Heart left ventricle (tissue), 16 donors: Measurements from ENCODE around the gene TMEM203. TPM values are rescaled to one million over a fixed set of nuclear protein-coding genes. Genes with fewer than 3 reads are reported as not detected.

Source experiments
- ATAC-seq, 4 donors: fragments of 200-7000 bp; cut with Tn5 transposase; one replicate each; pipeline ENCODE4 v1.9.1; 2020 to 2022; ENCODE audit warnings: moderate library complexity in 4 of 4, mild to moderate bottlenecking in 3 of 4, moderate number of reproducible peaks in 1 of 4
- DNase-seq, 5 donors: peaks; one replicate each; pipeline ENCODE4 v3.0.0-alpha.2; 2020
- H3K27ac ChIP-seq, 12 donors: fragments of 200-600 bp; sonication (generic) in 4 of 12; one replicate each; pipeline versions ENCODE4 v1.5.0 to v1.8.0; 2016 to 2022; ENCODE audit warnings: mild to moderate bottlenecking in 2 of 12
- H3K27me3 ChIP-seq, 9 donors: fragments of 200-600 bp; sonication (generic) in 2 of 9; one replicate each; pipeline versions ENCODE4 v1.5.1 to v1.8.0; 2016 to 2022; ENCODE audit warnings: mild to moderate bottlenecking in 3 of 9
- H3K36me3 ChIP-seq, 9 donors: fragments of 200-600 bp; sonication (generic) in 2 of 9; one replicate each; pipeline versions ENCODE4 v1.5.0 to v1.8.0; 2018 to 2022; ENCODE audit warnings: mild to moderate bottlenecking in 2 of 9
- H3K4me1 ChIP-seq, 12 donors: fragments of 200-600 bp; sonication (generic) in 4 of 12; one replicate each; pipeline versions ENCODE4 v1.5.0 to v1.8.0; 2016 to 2022; ENCODE audit warnings: mild to moderate bottlenecking in 3 of 12
- H3K4me3 ChIP-seq, 12 donors: fragments of 200-600 bp; sonication (generic) in 4 of 12; one replicate each; pipeline versions ENCODE4 v1.5.0 to v1.8.0; 2017 to 2022; ENCODE audit warnings: mild to moderate bottlenecking in 9 of 12, moderate library complexity in 4 of 12
- H3K9me3 ChIP-seq, 12 donors: fragments of 200-600 bp; sonication (generic) in 4 of 12; one replicate each; pipeline versions ENCODE4 v1.5.0 to v1.8.0; 2016 to 2022; ENCODE audit warnings: mild to moderate bottlenecking in 1 of 12
- CTCF ChIP-seq, 12 donors: fragments of 200-600 bp; sonication (generic) in 4 of 12; IDR thresholded peaks; one replicate each; pipeline versions ENCODE4 v1.5.0 to v1.8.0; 2018 to 2022; ENCODE audit warnings: antibody characterized with exemption in 12 of 12, mild to moderate bottlenecking in 5 of 12
- POLR2A ChIP-seq, 2 donors: fragments of 450-650 bp; IDR thresholded peaks; one replicate each; pipeline ENCODE4 v1.6.1; 2017; ENCODE audit warnings: antibody characterized with exemption in 2 of 2, mild to moderate bottlenecking in 2 of 2, moderate library complexity in 2 of 2
- WGBS, 4 donors: extraction: QIAGEN DNeasy Blood & Tissue Kit in 2 of 4; methylation state at CpG; one replicate each; pipeline versions ENCODE4 v1.1.5 to v1.1.7; 2013 to 2018; 5-methylcytosine and 5-hydroxymethylcytosine counted together
- intact Hi-C, 10 donors: fragments of 100-400 bp; cut with DNase I; formaldehyde crosslinking; loops; one replicate each; pipeline versions ENCODE4 v1.11.1 to v1.14.2; 2022
- polyA plus RNA-seq, 2 donors: library from polyadenylated mRNA; stranded (reverse); fragments of 200-250 nt; gene quantifications; one replicate each; pipeline ENCODE4 v1.2.3, GENCODE V29; 2013
- total RNA-seq, 9 donors: library from RNA; depleted of rRNA in 2 of 9; stranded (reverse); fragments of >200 nt in 2 of 9; fragmentation: NEBNext Ultra II Directional in 3 of 9; extraction: Animal tissue kit (Norgen Biotek cat#: 25700) in 3 of 9; gene quantifications; one replicate each; pipeline versions ENCODE4 v1.1.0 to v1.2.4, GENCODE V29; 2016 to 2023
- donor health status: ischemic (EF 13 %, LVEDD 7.1; RV severe dilation, severe dysfunction).
- donor health status: healthy with polysubstance abuse.
- donor health status: DM: no; HTN: yes; CAD: no.
- donor health status: DM: no; HTN: no; CAD: no.
- donor health status: ischemic (EF 25% LVEDD 6.9; RV normal size, moderate dysfunction).
- donor health status: ischemic (EF 25% LVEDD 5.7; RV mildly dilated, moderate dysfunction).
- donor health status: healthy.
- donor health status: DM: yes; HTN: yes; CAD: no.
- donor health status: ischemic (EF 35%, LVEDD 5.7; RV mildly dilated, moderate dysfunction).
- donor health status: nonischemic (EF 11% LVEDD 7.7; RV severe dilation, severe dysfunction).
- donor health status: DM: yes; HTN: yes; CAD: no.
- donor health status: PGD.
- donor health status: ischemic (EF 29% LVEDD 5.4; RV normal size, mild dysfunction).
- donor health status: nonischemic (EF 23%, LVEDD 6.1; RV moderate dilation, normal function).

TMEM203 gene
- total and polyA plus RNA-seq, 11 donors: 30.8 to 52.0 (median 42.1) TPM

- intact Hi-C loops: loop anchor here in 4 of 10 donors (10.0 kb wide), 2 partner anchors 59 to 69 kb away; partner anchors contain the start of gene DPP7 (in 1 of the 4)
- TF ChIP-seq POLR2A (IDR thresholded peaks at IDR 0.05) (no peak), CTCF (IDR thresholded peaks at IDR 0.05) (no peak)
- 90 to 92% (median 91%) methylated on average over 26 to 27 of the region's 27 CpGs for WGBS, 4 donors
These were observed 21.4 kb downstream of the TMEM203 start for GRCh38 chr9:137183980-137184595.

GRCh38 chr9:137182836-137183235 lies 22.6 kb downstream of the TMEM203 start:
- Histone ChIP-seq H3K36me3 (peaks cover 0 to 87% (median 64%) of the 10 kb centered on the region in 9 donors), H3K4me1 (peaks cover 7 to 33% (median 19%) of the 10 kb centered on the region in 12 donors), H3K27ac (no peak overlapping the region), H3K27me3 (no peaks in the 10 kb centered on the region), H3K9me3 (no peaks in the 10 kb centered on the region), H3K4me3 (no peak overlapping the region)
- no peak for TF ChIP-seq POLR2A (IDR thresholded peaks at IDR 0.05)
- no peak for TF ChIP-seq CTCF (IDR thresholded peaks at IDR 0.05)
- DNase-seq (no peak), ATAC-seq (no peak)
- intact Hi-C loops: loop anchor here in 4 of 10 donors (10.0 kb wide), 2 partner anchors 58 to 68 kb away; partner anchors contain the start of gene DPP7 (in 1 of the 4)
- WGBS, 4 donors: 86 to 96% (median 92%) methylated on average over 12 to 17 of the region's 17 CpGs

More at GRCh38 chr9:137183980-137184595, 21.4 kb downstream of the TMEM203 start:
- peaks cover 0 to 75% (median 55%) of the 10 kb centered on the region in 9 donors for H3K36me3 ChIP-seq
- DNase-seq (no peak), ATAC-seq (no peak)
- H3K27me3 ChIP-seq: no peaks in the 10 kb centered on the region
- no peak overlapping the region for H3K27ac ChIP-seq
- no peak overlapping the region for H3K4me3 ChIP-seq
- no peaks in the 10 kb centered on the region for H3K9me3 ChIP-seq
- H3K4me1 ChIP-seq: peaks cover 7 to 38% (median 20%) of the 10 kb centered on the region in 12 donors

GRCh38 chr9:137181680-137182079 lies 23.8 kb downstream of the TMEM203 start:
- ATAC-seq (no peak), DNase-seq (no peak)
- WGBS, 4 donors: 90 to 96% (median 95%) methylated on average over 21 to 22 of the region's 22 CpGs
- intact Hi-C loops: loop anchor here in 4 of 10 donors (10.0 kb wide), 2 partner anchors 57 to 67 kb away; partner anchors contain the start of gene DPP7 (in 1 of the 4)
- Histone ChIP-seq H3K9me3 (no peaks in the 10 kb centered on the region), H3K36me3 (peaks cover 0 to 94% (median 68%) of the 10 kb centered on the region in 9 donors), H3K4me3 (no peak overlapping the region), H3K4me1 (peaks cover 0 to 21% (median 7%) of the 10 kb centered on the region in 12 donors), H3K27me3 (no peaks in the 10 kb centered on the region), H3K27ac (no peak overlapping the region)
- TF ChIP-seq CTCF (IDR thresholded peaks at IDR 0.05) (no peak), POLR2A (IDR thresholded peaks at IDR 0.05) (no peak)

GRCh38 chr9:137180491-137180890 lies 25.0 kb downstream of the TMEM203 start:
- Histone ChIP-seq H3K36me3 (peaks cover 0 to 84% (median 62%) of the 10 kb centered on the region in 9 donors), H3K4me3 (no peak overlapping the region), H3K27me3 (no peaks in the 10 kb centered on the region), H3K27ac (no peak overlapping the region), H3K9me3 (no peaks in the 10 kb centered on the region), H3K4me1 (peaks cover 0 to 9% (median 0%) of the 10 kb centered on the region in 12 donors)
- TF ChIP-seq CTCF (IDR thresholded peaks at IDR 0.05): no peak
- TF ChIP-seq POLR2A (IDR thresholded peaks at IDR 0.05): no peak
- ATAC-seq (no peak), DNase-seq (no peak)
- intact Hi-C loops: loop anchor here in 4 of 10 donors (10.0 kb wide), 2 partner anchors 56 to 66 kb away; partner anchors contain the start of gene DPP7 (in 1 of the 4)
- WGBS, 4 donors: 91 to 96% (median 94%) methylated on average over 6 to 20 of the region's 20 CpGs
